Breast epithelium (tissue), 3 donors: Measurements from ENCODE around the gene ERMP1.

ENCODE experiments used
- POLR2A ChIP-seq: fragments of 450-650 bp; IDR thresholded peaks from one replicate; pipeline ENCODE4 v1.6.1; 2016; ENCODE audit warnings: antibody characterized with exemption, mild to moderate bottlenecking, moderate library complexity
- POLR2AphosphoS5 ChIP-seq, 3 donors: sonication (generic); formaldehyde crosslinking; IDR thresholded peaks; one replicate each; pipeline ENCODE4 v1.6.1; 2017; ENCODE audit warnings: antibody characterized with exemption in 3 of 3
- TF ChIP-seq, protein P1 (sequence below), 3 donors: fragments of 450-650 bp; IDR thresholded peaks; one replicate each; pipeline ENCODE4 v1.5.1; 2016 to 2017; ENCODE audit warnings: antibody characterized with exemption in 3 of 3, mild to moderate bottlenecking in 3 of 3, moderate library complexity in 3 of 3

- TF ChIP-seq POLR2AphosphoS5 (IDR thresholded peaks at IDR 0.05) (no peak), POLR2A (no peak)
- TF ChIP-seq, protein P1, sequence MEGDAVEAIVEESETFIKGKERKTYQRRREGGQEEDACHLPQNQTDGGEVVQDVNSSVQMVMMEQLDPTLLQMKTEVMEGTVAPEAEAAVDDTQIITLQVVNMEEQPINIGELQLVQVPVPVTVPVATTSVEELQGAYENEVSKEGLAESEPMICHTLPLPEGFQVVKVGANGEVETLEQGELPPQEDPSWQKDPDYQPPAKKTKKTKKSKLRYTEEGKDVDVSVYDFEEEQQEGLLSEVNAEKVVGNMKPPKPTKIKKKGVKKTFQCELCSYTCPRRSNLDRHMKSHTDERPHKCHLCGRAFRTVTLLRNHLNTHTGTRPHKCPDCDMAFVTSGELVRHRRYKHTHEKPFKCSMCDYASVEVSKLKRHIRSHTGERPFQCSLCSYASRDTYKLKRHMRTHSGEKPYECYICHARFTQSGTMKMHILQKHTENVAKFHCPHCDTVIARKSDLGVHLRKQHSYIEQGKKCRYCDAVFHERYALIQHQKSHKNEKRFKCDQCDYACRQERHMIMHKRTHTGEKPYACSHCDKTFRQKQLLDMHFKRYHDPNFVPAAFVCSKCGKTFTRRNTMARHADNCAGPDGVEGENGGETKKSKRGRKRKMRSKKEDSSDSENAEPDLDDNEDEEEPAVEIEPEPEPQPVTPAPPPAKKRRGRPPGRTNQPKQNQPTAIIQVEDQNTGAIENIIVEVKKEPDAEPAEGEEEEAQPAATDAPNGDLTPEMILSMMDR (IDR thresholded peaks at IDR 0.05), result no peak
Measured at GRCh38 chr9:5870020-5870339, 37.1 kb upstream of the ERMP1 start.
